K562 (cell line): Measurements from ENCODE around the gene TIMM50. TPM values are rescaled to one million over a fixed set of nuclear protein-coding genes. Genes with fewer than 3 reads are reported as not detected.

ENCODE experiments used
- SUPT5H ChIP-seq: fragments of 450-650 bp; IDR thresholded peaks from 2 replicates; pipeline ENCODE4 v1.6.1; 2016
- TARDBP ChIP-seq: fragments of 450-650 bp; IDR thresholded peaks from 2 replicates; pipeline ENCODE4 v1.6.1; 2016
- ZBTB7A ChIP-seq: IDR thresholded peaks from 2 replicates; pipeline ENCODE4 v1.6.1; 2011; ENCODE audit warnings: low read depth, mild to moderate bottlenecking, low read length, moderate library complexity, borderline replicate concordance; ENCODE audit not compliant: control insufficient read depth
- ZNF318 ChIP-seq, 2 experiments: fragments of 450-650 bp; IDR thresholded peaks; 2 replicates each; pipeline ENCODE4 v1.6.1; 2016; ENCODE audit warnings: mild to moderate bottlenecking in 2 of 2, borderline replicate concordance in 1 of 2, low read depth in 1 of 2, moderate library complexity in 1 of 2
- polyA plus RNA-seq, 8 experiments: library from polyadenylated mRNA; depleted of rRNA in 4 of 8; stranded (reverse) in 5 of 8; unstranded in 3 of 8; fragments of >200 nt; fragmentation: Nextera tagmentation in 2 of 8; fragmentation: Illumina TruSeq in 1 of 8; extraction: Ambion mirVana in 2 of 8; extraction: Trizol in 1 of 8; gene quantifications; 2 replicates each; pipeline versions ENCODE4 v1.2.1 to v1.2.3, GENCODE V29; 2011 to 2014; ENCODE audit warnings: inconsistent platforms in 1 of 8, missing spikeins in 1 of 8
- total RNA-seq, 7 experiments: library from RNA; depleted of rRNA in 6 of 7; stranded (reverse); fragments of >200 nt in 6 of 7; fragmentation: Illumina TruSeq in 2 of 7; extraction: Trizol in 2 of 7; gene quantifications; 2 replicates each; pipeline versions ENCODE4 v1.2.1 to v1.2.3, GENCODE V29; 2011 to 2021; ENCODE audit warnings: low replicate concordance in 1 of 7

TIMM50 gene
- total and polyA plus RNA-seq, 9 of the 15 experiments (the other 6 are each of a cell fraction or from before 2014, with no cell fraction given), result 28.3 to 221 (median 170) TPM

GRCh38 chr19:39509233-39509632 is 28.6 kb downstream of the TIMM50 start (continued):
- TF ChIP-seq ZNF318 (IDR thresholded peaks at IDR 0.05; ENCODE audit: borderline replicate concordance in 1 of 2, low read depth in 1 of 2) (no peak), ZBTB7A (no peak), TARDBP (no peak), SUPT5H (no peak)
